Colonic mucosa (tissue), 4 donors: ENCODE measurements around the gene VSIG8. TPM values are rescaled to one million over a fixed set of nuclear protein-coding genes. Genes with fewer than 3 reads are reported as not detected.

Experiments
- DNase-seq: peaks from one replicate; pipeline ENCODE4 v3.0.0-alpha.2; 2020
- H3K27ac ChIP-seq: fragments of 200-600 bp; one replicate; pipeline ENCODE4 v1.8.0; 2021
- H3K27me3 ChIP-seq: fragments of 200-600 bp; one replicate; pipeline ENCODE4 v1.8.0; 2021
- H3K36me3 ChIP-seq: fragments of 200-600 bp; one replicate; pipeline ENCODE4 v1.8.0; 2021
- H3K4me1 ChIP-seq: fragments of 200-600 bp; one replicate; pipeline ENCODE4 v1.8.0; 2021; ENCODE audit warnings: mild to moderate bottlenecking
- H3K4me3 ChIP-seq: fragments of 200-600 bp; one replicate; pipeline ENCODE4 v1.8.0; 2021
- H3K9ac ChIP-seq, 2 donors: one replicate each; pipeline ENCODE4 v1.7.0; 2013; ENCODE audit warnings: control low read depth in 2 of 2, low read depth in 2 of 2, low read length in 2 of 2
- H3K9me3 ChIP-seq: fragments of 200-600 bp; one replicate; pipeline ENCODE4 v1.8.0; 2021
- intact Hi-C: fragments of 100-400 bp; cut with DNase I; formaldehyde crosslinking; loops from one replicate; pipeline ENCODE4 v1.14.1; 2022
- total RNA-seq, 2 donors: library from RNA; stranded (reverse); fragmentation: NEBNext Ultra II Directional in 1 of 2; extraction: Animal tissue kit (Norgen Biotek cat#: 25700) in 1 of 2; gene quantifications; one replicate each; pipeline ENCODE4 v1.2.1, GENCODE V29; 2021
- TF ChIP-seq, protein P1 (sequence below): fragments of 200-600 bp; IDR thresholded peaks from one replicate; pipeline ENCODE4 v1.8.0; 2022; ENCODE audit warnings: antibody characterized with exemption, mild to moderate bottlenecking
- donor health status: healthy.
- donor health status: DM: no; HTN: no; CAD: no.
- donor health status: DM: no; HTN: no; CAD: no.

Gene VSIG8
- total RNA-seq, 2 donors from 2014 or later: not detected

DNA sequence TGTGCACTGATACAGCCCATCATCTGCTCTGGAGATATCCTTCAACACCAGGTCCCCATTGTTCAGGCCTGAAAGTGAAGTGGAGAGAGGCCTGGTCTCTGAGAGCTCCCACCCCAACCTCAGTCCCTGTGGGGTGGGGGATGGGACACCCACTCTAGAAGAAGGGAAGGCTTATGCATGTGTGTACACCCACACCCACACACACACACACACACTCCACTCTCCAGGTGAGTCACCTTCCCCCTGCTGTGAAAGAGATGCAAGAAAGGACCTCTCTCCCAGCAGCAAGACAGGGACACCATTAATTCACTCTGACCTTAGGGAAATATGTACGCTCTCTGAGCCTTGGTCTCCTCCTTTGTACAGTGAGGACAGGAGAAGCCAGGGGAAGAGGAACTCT lies 5.9 kb downstream of the VSIG8 start:
- Histone ChIP-seq H3K27me3 (no peaks in the 10 kb centered on the region), H3K4me1 (no peaks in the 10 kb centered on the region), H3K9me3 (no peaks in the 10 kb centered on the region), H3K27ac (no peak overlapping the region), H3K36me3 (no peaks in the 10 kb centered on the region), H3K4me3 (no peak overlapping the region), H3K9ac (no peak overlapping the region)
- TF ChIP-seq, protein P1, sequence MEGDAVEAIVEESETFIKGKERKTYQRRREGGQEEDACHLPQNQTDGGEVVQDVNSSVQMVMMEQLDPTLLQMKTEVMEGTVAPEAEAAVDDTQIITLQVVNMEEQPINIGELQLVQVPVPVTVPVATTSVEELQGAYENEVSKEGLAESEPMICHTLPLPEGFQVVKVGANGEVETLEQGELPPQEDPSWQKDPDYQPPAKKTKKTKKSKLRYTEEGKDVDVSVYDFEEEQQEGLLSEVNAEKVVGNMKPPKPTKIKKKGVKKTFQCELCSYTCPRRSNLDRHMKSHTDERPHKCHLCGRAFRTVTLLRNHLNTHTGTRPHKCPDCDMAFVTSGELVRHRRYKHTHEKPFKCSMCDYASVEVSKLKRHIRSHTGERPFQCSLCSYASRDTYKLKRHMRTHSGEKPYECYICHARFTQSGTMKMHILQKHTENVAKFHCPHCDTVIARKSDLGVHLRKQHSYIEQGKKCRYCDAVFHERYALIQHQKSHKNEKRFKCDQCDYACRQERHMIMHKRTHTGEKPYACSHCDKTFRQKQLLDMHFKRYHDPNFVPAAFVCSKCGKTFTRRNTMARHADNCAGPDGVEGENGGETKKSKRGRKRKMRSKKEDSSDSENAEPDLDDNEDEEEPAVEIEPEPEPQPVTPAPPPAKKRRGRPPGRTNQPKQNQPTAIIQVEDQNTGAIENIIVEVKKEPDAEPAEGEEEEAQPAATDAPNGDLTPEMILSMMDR: no peak
- DNase-seq: no peak
- intact Hi-C loops: no loop called here

DNA sequence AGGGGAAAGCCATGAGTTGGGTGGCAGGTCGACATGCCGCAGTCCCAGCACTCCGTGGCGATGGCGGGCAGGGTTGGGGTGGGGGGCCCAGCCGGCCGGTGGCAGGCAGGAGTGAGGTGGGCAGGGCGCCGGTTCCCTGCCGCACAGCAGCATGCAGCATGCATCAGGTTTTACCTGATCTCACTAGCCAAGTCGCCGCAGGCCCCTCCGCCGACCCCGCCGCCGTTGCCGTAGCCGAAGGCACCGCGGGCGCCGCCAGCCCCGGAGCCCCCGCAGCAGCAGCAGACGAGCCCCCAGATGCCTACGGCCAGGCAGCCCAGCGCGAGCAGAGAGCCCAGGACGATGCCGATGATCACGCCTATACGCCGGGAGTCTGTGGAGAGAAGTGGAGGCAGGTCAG lies 6.7 kb downstream of the VSIG8 start:
- no peak for DNase-seq
- no peaks in the 10 kb centered on the region for H3K9me3 ChIP-seq
- no peak overlapping the region for H3K27ac ChIP-seq
- TF ChIP-seq, protein P1: no peak
- no peaks in the 10 kb centered on the region for H3K4me1 ChIP-seq
- H3K4me3 ChIP-seq: no peak overlapping the region
- H3K36me3 ChIP-seq: no peaks in the 10 kb centered on the region
- intact Hi-C loops: no loop called here
- H3K9ac ChIP-seq: peak overlapping the region in 1 of 2 donors; percentile 13
- no peaks in the 10 kb centered on the region for H3K27me3 ChIP-seq

DNA sequence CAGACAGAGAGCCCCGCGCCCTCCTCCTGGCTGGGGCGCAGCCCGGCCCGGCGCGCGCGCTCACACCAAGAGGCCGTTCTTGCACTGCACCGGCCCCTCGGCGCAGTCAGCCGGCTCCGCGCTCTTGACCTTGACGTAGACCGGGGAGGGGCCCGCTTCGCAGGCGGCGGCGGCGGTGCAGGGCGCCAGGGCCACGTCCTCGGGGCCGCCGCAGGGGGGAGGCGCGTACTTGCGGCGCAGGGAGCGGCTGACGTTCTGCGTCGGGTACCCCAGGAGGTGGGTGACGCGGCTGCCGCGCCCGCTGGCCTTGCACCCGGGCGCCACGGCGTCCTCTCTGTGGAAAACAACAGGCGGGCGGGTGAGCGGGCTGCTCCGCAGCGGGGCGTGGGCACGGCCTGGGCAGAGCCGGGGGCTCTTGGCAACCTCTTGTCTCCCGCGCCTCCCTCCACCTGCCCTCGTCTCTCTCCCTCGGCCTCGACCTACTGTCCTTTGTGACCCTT lies 7.7 kb downstream of the VSIG8 start:
- intact Hi-C loops: no loop called here
- DNase-seq: peak; percentile 87
- peak overlapping the region; percentile 78 for H3K4me3 ChIP-seq
- H3K27ac ChIP-seq: peak overlapping the region; percentile 94
- TF ChIP-seq, protein P1: no peak
- peak overlapping the region; percentile 78 to 80 for H3K9ac ChIP-seq
- H3K9me3 ChIP-seq: no peaks in the 10 kb centered on the region
- H3K36me3 ChIP-seq: no peaks in the 10 kb centered on the region
- H3K4me1 ChIP-seq: no peaks in the 10 kb centered on the region
- no peaks in the 10 kb centered on the region for H3K27me3 ChIP-seq

DNA sequence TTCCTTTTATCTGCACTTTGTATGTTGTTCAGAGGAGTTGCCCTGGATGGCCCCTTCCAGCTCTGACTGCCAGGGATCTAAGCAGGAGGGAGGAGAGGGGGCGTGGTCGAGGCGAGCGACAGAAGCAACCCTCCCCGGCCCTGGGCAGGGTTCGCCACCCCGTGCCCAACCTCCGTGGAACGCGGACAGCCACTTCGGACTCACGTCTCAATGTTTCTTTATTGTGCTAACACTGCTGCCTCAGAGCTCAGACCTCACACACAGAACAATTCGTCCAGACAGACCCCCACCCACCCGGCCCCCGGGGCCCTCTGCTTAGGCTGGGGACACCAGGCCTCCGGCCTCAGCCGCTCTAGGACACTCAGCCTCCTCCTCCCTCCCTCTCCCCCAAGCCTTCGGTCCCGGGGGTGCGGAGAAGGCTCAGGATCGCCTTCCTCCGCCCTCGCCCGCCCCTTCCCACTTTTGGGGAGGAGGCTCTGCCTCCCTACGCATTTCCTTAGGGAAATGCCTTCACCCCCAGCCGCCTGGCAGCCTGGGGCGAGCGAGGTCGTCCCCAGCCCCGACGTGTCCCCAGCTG lies 8.3 kb downstream of the VSIG8 start:
- intact Hi-C loops: no loop called here
- no peaks in the 10 kb centered on the region for H3K27me3 ChIP-seq
- H3K36me3 ChIP-seq: no peaks in the 10 kb centered on the region
- TF ChIP-seq, protein P1: no peak
- DNase-seq: peak; percentile 90
- H3K27ac ChIP-seq: peak overlapping the region; percentile 94
- no peaks in the 10 kb centered on the region for H3K4me1 ChIP-seq
- H3K9me3 ChIP-seq: no peaks in the 10 kb centered on the region
- H3K9ac ChIP-seq: peak overlapping the region; percentile 78 to 80
- H3K4me3 ChIP-seq: peak overlapping the region; percentile 78

DNA sequence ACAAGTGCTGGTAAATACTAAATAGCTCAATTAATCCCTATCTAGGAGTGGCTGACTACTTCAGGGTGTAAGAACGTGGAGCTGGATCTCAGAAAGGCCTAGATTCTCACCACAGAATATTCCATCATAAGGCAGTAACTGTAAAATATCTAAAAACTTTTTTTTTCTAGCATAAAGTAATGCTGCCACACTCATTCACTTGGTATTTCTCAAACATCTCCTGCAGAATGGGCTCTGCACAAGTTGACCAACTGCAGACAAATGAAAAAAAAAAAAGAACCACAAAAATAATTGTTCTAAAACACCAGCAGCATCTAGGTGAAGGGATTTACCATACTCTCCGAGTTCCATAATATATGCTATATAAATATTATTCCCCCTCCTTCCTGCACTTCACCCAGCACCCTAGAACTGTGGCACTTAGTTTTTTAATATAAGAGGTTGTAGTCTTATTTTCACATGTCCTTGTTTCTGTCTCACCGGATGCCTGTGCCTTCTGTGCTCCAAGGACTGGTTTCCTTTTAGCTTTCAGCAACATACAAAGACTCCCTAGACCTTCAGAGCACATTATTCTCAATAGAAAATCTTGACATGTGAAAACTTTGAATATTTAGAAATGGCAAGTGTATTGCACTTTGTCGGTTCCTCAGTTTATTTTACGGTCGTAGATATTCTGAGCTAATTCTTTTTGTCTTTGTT lies 8.9 kb downstream of the VSIG8 start:
- intact Hi-C loops: no loop called here
- no peaks in the 10 kb centered on the region for H3K27me3 ChIP-seq
- peak overlapping the region in 1 of 2 donors; percentile 78 for H3K9ac ChIP-seq
- peak overlapping the region; percentile 78 for H3K4me3 ChIP-seq
- H3K4me1 ChIP-seq: no peaks in the 10 kb centered on the region
- H3K9me3 ChIP-seq: no peaks in the 10 kb centered on the region
- no peak for DNase-seq
- H3K36me3 ChIP-seq: no peaks in the 10 kb centered on the region
- TF ChIP-seq, protein P1: no peak
- peak overlapping the region; percentile 94 for H3K27ac ChIP-seq
